Mammary epithelial cell (primary cell): ENCODE measurements around the gene FGF1.

Experiments used
- EZH2 ChIP-seq: IDR thresholded peaks from 2 replicates; pipeline ENCODE4 v1.6.1; 2012; ENCODE audit warnings: low read length, inconsistent platforms, borderline replicate concordance
- TF ChIP-seq, protein P1 (sequence below), 2 donors: IDR thresholded peaks in 1 of 2; conservative IDR thresholded peaks in 1 of 2; 2 replicates each; pipeline ENCODE4 v1.5.1; 2011 to 2012; ENCODE audit warnings: inconsistent platforms in 2 of 2, low read length in 2 of 2, mild to moderate bottlenecking in 2 of 2, control low read depth in 1 of 2, low read depth in 1 of 2; ENCODE audit not compliant: insufficient read depth in 1 of 2; ENCODE audit errors: extremely low read depth in 1 of 2

DNA sequence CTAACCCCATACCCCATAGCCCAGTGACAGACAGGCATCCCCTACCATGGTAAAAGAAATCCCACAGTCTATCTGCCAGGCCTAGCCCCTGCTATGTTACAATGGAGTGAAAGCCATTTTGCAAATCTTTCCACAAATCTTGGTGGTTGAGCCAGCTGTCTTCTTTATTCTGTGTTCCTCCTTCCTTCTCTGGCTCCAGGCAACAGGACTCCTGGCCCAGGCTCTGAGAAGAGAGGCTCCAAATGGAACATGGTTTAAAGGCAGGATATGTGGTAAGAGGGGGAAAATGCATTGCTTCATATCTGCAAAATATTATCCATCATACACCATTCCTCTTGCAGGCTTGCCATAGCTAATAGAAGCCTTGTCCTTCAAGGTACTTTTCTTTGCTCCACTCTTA lies 25.2 kb downstream of the FGF1 start:
- TF ChIP-seq, protein P1, sequence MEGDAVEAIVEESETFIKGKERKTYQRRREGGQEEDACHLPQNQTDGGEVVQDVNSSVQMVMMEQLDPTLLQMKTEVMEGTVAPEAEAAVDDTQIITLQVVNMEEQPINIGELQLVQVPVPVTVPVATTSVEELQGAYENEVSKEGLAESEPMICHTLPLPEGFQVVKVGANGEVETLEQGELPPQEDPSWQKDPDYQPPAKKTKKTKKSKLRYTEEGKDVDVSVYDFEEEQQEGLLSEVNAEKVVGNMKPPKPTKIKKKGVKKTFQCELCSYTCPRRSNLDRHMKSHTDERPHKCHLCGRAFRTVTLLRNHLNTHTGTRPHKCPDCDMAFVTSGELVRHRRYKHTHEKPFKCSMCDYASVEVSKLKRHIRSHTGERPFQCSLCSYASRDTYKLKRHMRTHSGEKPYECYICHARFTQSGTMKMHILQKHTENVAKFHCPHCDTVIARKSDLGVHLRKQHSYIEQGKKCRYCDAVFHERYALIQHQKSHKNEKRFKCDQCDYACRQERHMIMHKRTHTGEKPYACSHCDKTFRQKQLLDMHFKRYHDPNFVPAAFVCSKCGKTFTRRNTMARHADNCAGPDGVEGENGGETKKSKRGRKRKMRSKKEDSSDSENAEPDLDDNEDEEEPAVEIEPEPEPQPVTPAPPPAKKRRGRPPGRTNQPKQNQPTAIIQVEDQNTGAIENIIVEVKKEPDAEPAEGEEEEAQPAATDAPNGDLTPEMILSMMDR (conservative IDR thresholded peaks at IDR 0.05 in 1 of 2, IDR thresholded peaks at IDR 0.05 in 1 of 2; ENCODE audit: extremely low read depth in 1 of 2, insufficient read depth in 1 of 2, low read depth in 1 of 2, low read length in 2 of 2): no peak
- no peak for TF ChIP-seq EZH2
